GM12878 (cell line): ENCODE data around the gene LMTK2. TPM values are rescaled to one million over a fixed set of nuclear protein-coding genes. Genes with fewer than 3 reads are reported as not detected.

ENCODE experiments used
- ATAC-seq: fragments of 200-7000 bp; cut with Tn5 transposase; 3 replicates; pipeline ENCODE4 v1.9.1; 2020; ENCODE audit warnings: mild to moderate bottlenecking, moderate library complexity
- BruUV-seq: library from RNA; stranded (reverse); fragments of 400-500 nt; replicated peaks from 2 replicates; lab custom pipeline; 2021; lab: Mats Ljungman, UMichigan
- CTCF ChIA-PET: fragments of 300-600 bp; sonication (Branson Sonifier 250); formaldehyde crosslinking; extraction: SDS; loops from one replicate; lab custom pipeline; 2021; ENCODE audit warnings: inconsistent platforms; lab: Yijun Ruan, JAX
- POLR2A ChIA-PET: fragments of 350-600 bp; formaldehyde crosslinking; extraction: SDS; loops from one replicate; lab custom pipeline; 2021; ENCODE audit warnings: inconsistent platforms; lab: Charles Lee
- RAD21 ChIA-PET: fragments of 300-600 bp; sonication (Branson Sonifier 250); formaldehyde crosslinking; loops from one replicate; lab custom pipeline; 2023; ENCODE audit warnings: antibody characterized with exemption; ENCODE audit not compliant: unreplicated experiment; lab: Charles Lee
- SMC1A ChIA-PET: fragments of 300-600 bp; sonication (Branson Sonifier 250); formaldehyde crosslinking; loops from one replicate; lab custom pipeline; 2023; ENCODE audit not compliant: unreplicated experiment, uncharacterized antibody; lab: Charles Lee
- DNase-seq: peaks from one replicate; pipeline ENCODE4 v3.0.0-alpha.2; 2011; ENCODE audit warnings: low read depth, low spot score
- FAIRE-seq: peaks from 3 replicates; lab custom pipeline; 2011; peaks lifted over from hg19 to GRCh38; lab: Jason Lieb, UNC
- H2AFZ ChIP-seq: 2 replicates; pipeline ENCODE4 v1.6.0; 2011; ENCODE audit warnings: low read depth, low read length, control low read depth; ENCODE audit not compliant: control insufficient read depth
- H3K27ac ChIP-seq: 2 replicates; pipeline ENCODE4 v1.5.1; 2011; ENCODE audit warnings: control low read depth; ENCODE audit not compliant: control insufficient read depth, insufficient read depth
- H3K27me3 ChIP-seq, 2 experiments: replicated peaks in 1 of 2; 2 replicates each; pipeline versions ENCODE4 v1.6.0 to v1.6.1; 2011; ENCODE audit warnings: low read length in 1 of 2; ENCODE audit not compliant: control insufficient read depth in 2 of 2, insufficient read depth in 2 of 2
- H3K36me3 ChIP-seq, 2 experiments: 2 replicates each; pipeline ENCODE4 v1.5.1; 2011; ENCODE audit warnings: low read length in 1 of 2; ENCODE audit not compliant: control insufficient read depth in 2 of 2, insufficient read depth in 2 of 2
- H3K4me1 ChIP-seq: 2 replicates; pipeline ENCODE4 v1.6.1; 2011; ENCODE audit warnings: mild to moderate bottlenecking, low read length, moderate library complexity, mixed read lengths; ENCODE audit not compliant: control insufficient read depth, insufficient read depth
- H3K4me2 ChIP-seq: 2 replicates; pipeline ENCODE4 v1.6.0; 2011; ENCODE audit warnings: control low read depth; ENCODE audit not compliant: control insufficient read depth, insufficient read depth
- H3K4me3 ChIP-seq: fragments of 200-600 bp; sonication (generic); 2 replicates; pipeline ENCODE4 v1.5.1; 2016
- H3K79me2 ChIP-seq: 2 replicates; pipeline ENCODE4 v1.6.0; 2011; ENCODE audit warnings: low read length; ENCODE audit not compliant: control insufficient read depth, insufficient read depth
- H3K9ac ChIP-seq: 2 replicates; pipeline ENCODE4 v1.8.0; 2011; ENCODE audit warnings: low read length, control low read depth, mixed read lengths; ENCODE audit not compliant: control insufficient read depth, insufficient read depth
- H3K9me3 ChIP-seq: replicated peaks from 3 replicates; pipeline ENCODE4 v1.5.1; 2011; ENCODE audit warnings: mild to moderate bottlenecking, low read length; ENCODE audit not compliant: control insufficient read depth, insufficient read depth
- H4K20me1 ChIP-seq: 2 replicates; pipeline ENCODE4 v1.6.0; 2011; ENCODE audit not compliant: control insufficient read depth, insufficient read depth
- CBFB ChIP-seq: IDR thresholded peaks from 2 replicates; pipeline ENCODE4 v1.6.1; 2016; ENCODE audit warnings: antibody characterized with exemption, low read depth
- HDGF ChIP-seq: fragments of 450-650 bp; IDR thresholded peaks from 2 replicates; pipeline ENCODE4 v1.6.1; 2016; ENCODE audit warnings: antibody characterized with exemption
- IKZF1 ChIP-seq: fragments of 450-650 bp; conservative IDR thresholded peaks from 2 replicates; pipeline ENCODE4 v1.6.1; 2017; ENCODE audit warnings: antibody characterized with exemption, mild to moderate bottlenecking
- MXI1 ChIP-seq: fragments of 150-350 bp; IDR thresholded peaks from 2 replicates; pipeline ENCODE4 v1.6.1; 2011; ENCODE audit warnings: low read depth, mild to moderate bottlenecking, inconsistent platforms, low read length, improper control_type of control experiment
- NFIC ChIP-seq: IDR thresholded peaks from 2 replicates; pipeline ENCODE4 v1.6.1; 2012; ENCODE audit warnings: low read depth, mild to moderate bottlenecking, inconsistent platforms, low read length, moderate library complexity
- REST ChIP-seq: IDR thresholded peaks from 2 replicates; pipeline ENCODE4 v1.6.1; 2012; ENCODE audit warnings: mild to moderate bottlenecking, low read depth, low read length
- SUZ12 ChIP-seq: fragments of 200-600 bp; sonication (generic); IDR thresholded peaks from one replicate; pipeline ENCODE4 v1.6.1; 2018; ENCODE audit warnings: antibody characterized with exemption, mild to moderate bottlenecking; ENCODE audit not compliant: unreplicated experiment
- WGBS: methylation state at CpG from one replicate; pipeline ENCODE4 v1.1.6; 2016; ENCODE audit warnings: low lambda C conversion rate; ENCODE audit not compliant: insufficient replicate concordance, insufficient coverage; ENCODE audit errors: missing lambda C conversion rate; 5-methylcytosine and 5-hydroxymethylcytosine counted together
- in situ Hi-C: fragments of 300-500 bp; cut with MboI; formaldehyde crosslinking; loops from 9 replicates; pipeline ENCODE4 v1.14.3; 2018; ENCODE audit warnings: mixed read lengths
- intact Hi-C: fragments of 100-400 bp; cut with micrococcal nuclease; formaldehyde crosslinking; loops from one replicate; pipeline ENCODE4 v1.14.2; 2022; ENCODE audit not compliant: unreplicated experiment
- polyA plus RNA-seq, 11 experiments: library from polyadenylated mRNA; depleted of rRNA in 4 of 11; unstranded in 6 of 11; stranded (reverse) in 5 of 11; fragments of >200 nt; fragmentation: Nextera tagmentation in 4 of 11; fragmentation: Illumina TruSeq in 1 of 11; extraction: Ambion mirVana in 4 of 11; extraction: Trizol in 1 of 11; gene quantifications; 1 replicate in 1 of 11; 2 replicates in 10 of 11; pipeline versions ENCODE4 v1.2.1 to v1.2.3, GENCODE V29; 2011 to 2016; ENCODE audit warnings: inconsistent platforms in 2 of 11, missing spikeins in 2 of 11, low read depth in 1 of 11
- total RNA-seq, 4 experiments: library from RNA; depleted of rRNA in 3 of 4; stranded (reverse); fragments of >200 nt in 3 of 4; fragmentation: Illumina TruSeq in 1 of 4; extraction: Trizol in 1 of 4; gene quantifications; 2 replicates each; pipeline versions ENCODE4 v1.2.1 to v1.2.3, GENCODE V29; 2013 to 2021
- TF ChIP-seq, protein P1 (sequence below): fragments of 450-650 bp; IDR thresholded peaks from 2 replicates; pipeline ENCODE4 v1.6.1; 2018; ENCODE audit warnings: mild to moderate bottlenecking, low read depth, moderate library complexity; ENCODE audit not compliant: partially characterized antibody
- TF ChIP-seq, protein P2 (sequence below), 3 experiments: IDR thresholded peaks in 2 of 3; conservative IDR thresholded peaks in 1 of 3; 2 replicates each; pipeline ENCODE4 v1.5.1; 2011; ENCODE audit warnings: low read depth in 3 of 3, low read length in 3 of 3, mild to moderate bottlenecking in 3 of 3, control low read depth in 2 of 3, moderate library complexity in 2 of 3, inconsistent platforms in 1 of 3, mixed read lengths in 1 of 3; ENCODE audit not compliant: control insufficient read depth in 2 of 3, insufficient read depth in 1 of 3; ENCODE audit errors: extremely low read depth in 1 of 3

Gene LMTK2
- total and polyA plus RNA-seq, 10 of the 15 experiments (the other 5 are each of a cell fraction or from before 2014, with no cell fraction given): 0.68 to 8.7 (median 4.6) TPM

- TF ChIP-seq, protein P1, sequence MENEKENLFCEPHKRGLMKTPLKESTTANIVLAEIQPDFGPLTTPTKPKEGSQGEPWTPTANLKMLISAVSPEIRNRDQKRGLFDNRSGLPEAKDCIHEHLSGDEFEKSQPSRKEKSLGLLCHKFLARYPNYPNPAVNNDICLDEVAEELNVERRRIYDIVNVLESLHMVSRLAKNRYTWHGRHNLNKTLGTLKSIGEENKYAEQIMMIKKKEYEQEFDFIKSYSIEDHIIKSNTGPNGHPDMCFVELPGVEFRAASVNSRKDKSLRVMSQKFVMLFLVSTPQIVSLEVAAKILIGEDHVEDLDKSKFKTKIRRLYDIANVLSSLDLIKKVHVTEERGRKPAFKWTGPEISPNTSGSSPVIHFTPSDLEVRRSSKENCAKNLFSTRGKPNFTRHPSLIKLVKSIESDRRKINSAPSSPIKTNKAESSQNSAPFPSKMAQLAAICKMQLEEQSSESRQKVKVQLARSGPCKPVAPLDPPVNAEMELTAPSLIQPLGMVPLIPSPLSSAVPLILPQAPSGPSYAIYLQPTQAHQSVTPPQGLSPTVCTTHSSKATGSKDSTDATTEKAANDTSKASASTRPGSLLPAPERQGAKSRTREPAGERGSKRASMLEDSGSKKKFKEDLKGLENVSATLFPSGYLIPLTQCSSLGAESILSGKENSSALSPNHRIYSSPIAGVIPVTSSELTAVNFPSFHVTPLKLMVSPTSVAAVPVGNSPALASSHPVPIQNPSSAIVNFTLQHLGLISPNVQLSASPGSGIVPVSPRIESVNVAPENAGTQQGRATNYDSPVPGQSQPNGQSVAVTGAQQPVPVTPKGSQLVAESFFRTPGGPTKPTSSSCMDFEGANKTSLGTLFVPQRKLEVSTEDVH: no peak
- TF ChIP-seq, protein P2, sequence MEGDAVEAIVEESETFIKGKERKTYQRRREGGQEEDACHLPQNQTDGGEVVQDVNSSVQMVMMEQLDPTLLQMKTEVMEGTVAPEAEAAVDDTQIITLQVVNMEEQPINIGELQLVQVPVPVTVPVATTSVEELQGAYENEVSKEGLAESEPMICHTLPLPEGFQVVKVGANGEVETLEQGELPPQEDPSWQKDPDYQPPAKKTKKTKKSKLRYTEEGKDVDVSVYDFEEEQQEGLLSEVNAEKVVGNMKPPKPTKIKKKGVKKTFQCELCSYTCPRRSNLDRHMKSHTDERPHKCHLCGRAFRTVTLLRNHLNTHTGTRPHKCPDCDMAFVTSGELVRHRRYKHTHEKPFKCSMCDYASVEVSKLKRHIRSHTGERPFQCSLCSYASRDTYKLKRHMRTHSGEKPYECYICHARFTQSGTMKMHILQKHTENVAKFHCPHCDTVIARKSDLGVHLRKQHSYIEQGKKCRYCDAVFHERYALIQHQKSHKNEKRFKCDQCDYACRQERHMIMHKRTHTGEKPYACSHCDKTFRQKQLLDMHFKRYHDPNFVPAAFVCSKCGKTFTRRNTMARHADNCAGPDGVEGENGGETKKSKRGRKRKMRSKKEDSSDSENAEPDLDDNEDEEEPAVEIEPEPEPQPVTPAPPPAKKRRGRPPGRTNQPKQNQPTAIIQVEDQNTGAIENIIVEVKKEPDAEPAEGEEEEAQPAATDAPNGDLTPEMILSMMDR (IDR thresholded peaks at IDR 0.05 in 2 of 3, conservative IDR thresholded peaks at IDR 0.05 in 1 of 3; ENCODE audit: control insufficient read depth in 2 of 3, extremely low read depth in 1 of 3, insufficient read depth in 1 of 3, low read depth in 3 of 3, low read length in 3 of 3): no peak
- no peak for TF ChIP-seq CBFB
Observed at GRCh38 chr7:98248156-98248555, 141.5 kb downstream of the LMTK2 start (continued).

- H3K27me3 ChIP-seq: no peaks in the 10 kb centered on the region
- no peak overlapping the region for H2AFZ ChIP-seq
- BruUV-seq: no TSS peak
- H3K36me3 ChIP-seq: no peaks in the 10 kb centered on the region
- POLR2A ChIA-PET: no interaction called here
- DNase-seq (no peak), FAIRE-seq (no peak), ATAC-seq (no peak)
- 71% methylated on average over 6 of the region's 6 CpGs for WGBS
- H3K4me3 ChIP-seq: no peak overlapping the region
- intact Hi-C loops (no loop called here), in situ Hi-C loops (no loop called here)
- no peak overlapping the region for H3K27ac ChIP-seq
- CTCF ChIA-PET: interaction anchor here (1.1 kb wide), 1 partner anchor 81 kb away, joined by 3 read pairs; no protein-coding TSS in a partner anchor
- no peak overlapping the region for H3K9ac ChIP-seq
- no peaks in the 10 kb centered on the region for H4K20me1 ChIP-seq
- H3K9me3 ChIP-seq: no peaks in the 10 kb centered on the region
- H3K79me2 ChIP-seq: peaks cover 10% of the 10 kb centered on the region
- TF ChIP-seq HDGF: no peak
- no peak for TF ChIP-seq IKZF1
- TF ChIP-seq MXI1: no peak
- TF ChIP-seq SUZ12: no peak
- no peak for TF ChIP-seq REST
- TF ChIP-seq NFIC: no peak
- peaks cover 10% of the 10 kb centered on the region for H3K4me1 ChIP-seq
- RAD21 ChIA-PET: interaction anchor here (2.7 kb wide), 1 partner anchor 81 kb away, joined by 14 read pairs; no protein-coding TSS in a partner anchor
- SMC1A ChIA-PET: no interaction called here
- no peak overlapping the region for H3K4me2 ChIP-seq
Observed at GRCh38 chr7:98249106-98249505, 142.4 kb downstream of the LMTK2 start.
